Fibroblast of lung (primary cell): Measurements from ENCODE around the gene NINL. TPM values are rescaled to one million over a fixed set of nuclear protein-coding genes. Genes with fewer than 3 reads are reported as not detected.
"Not testable (repeated sequence)": the region's sequence is repeated elsewhere in the genome, so short reads cannot be mapped to it uniquely, and the experiment has no call there.

ENCODE experiments used
- DNase-seq, 2 donors: peaks; one replicate each; pipeline versions ENCODE4 v3.0.0 to v3.0.0-alpha.2; 2010; ENCODE audit warnings: low read depth in 2 of 2
- H2AFZ ChIP-seq: 2 replicates; pipeline ENCODE4 v1.5.1; 2012; ENCODE audit warnings: low read length, control low read depth, inconsistent platforms
- H3K27ac ChIP-seq: 2 replicates; pipeline ENCODE4 v1.5.1; 2011; ENCODE audit warnings: low read length, control low read depth; ENCODE audit not compliant: insufficient read depth
- H3K27me3 ChIP-seq: 2 replicates; pipeline ENCODE4 v1.5.1; 2011; ENCODE audit warnings: mild to moderate bottlenecking, low read length; ENCODE audit not compliant: control insufficient read depth, insufficient read depth
- H3K36me3 ChIP-seq: 2 replicates; pipeline ENCODE4 v1.5.1; 2011; ENCODE audit warnings: low read length; ENCODE audit not compliant: control insufficient read depth, insufficient read depth
- H3K4me1 ChIP-seq: 2 replicates; pipeline ENCODE4 v1.5.1; 2011; ENCODE audit warnings: low read length; ENCODE audit not compliant: control insufficient read depth, insufficient read depth; ENCODE audit errors: extremely low read depth
- H3K4me2 ChIP-seq: 2 replicates; pipeline ENCODE4 v1.5.1; 2011; ENCODE audit warnings: low read length, control low read depth; ENCODE audit not compliant: insufficient read depth; ENCODE audit errors: extremely low read depth
- H3K4me3 ChIP-seq, 4 experiments: fragments of 200-600 bp in 1 of 4; sonication (generic) in 1 of 4; replicated peaks in 1 of 4; 2 replicates each; pipeline ENCODE4 v1.5.1; 2011 to 2016; ENCODE audit warnings: low read length in 4 of 4, low read depth in 3 of 4, mild to moderate bottlenecking in 3 of 4, control low read depth in 2 of 4, inconsistent platforms in 1 of 4, mixed read lengths in 1 of 4; ENCODE audit not compliant: insufficient read depth in 1 of 4; ENCODE audit errors: control extremely low read depth in 1 of 4
- H3K79me2 ChIP-seq: 2 replicates; pipeline ENCODE4 v1.5.1; 2012; ENCODE audit warnings: mild to moderate bottlenecking, low read length, inconsistent platforms; ENCODE audit not compliant: control insufficient read depth, insufficient read depth
- H3K9ac ChIP-seq: 2 replicates; pipeline ENCODE4 v1.5.1; 2011; ENCODE audit warnings: mild to moderate bottlenecking, low read length, control low read depth; ENCODE audit not compliant: insufficient read depth
- H3K9me3 ChIP-seq: 2 replicates; pipeline ENCODE4 v1.5.1; 2012; ENCODE audit warnings: low read depth, low read length; ENCODE audit not compliant: control insufficient read depth, insufficient read depth
- H4K20me1 ChIP-seq: 2 replicates; pipeline ENCODE4 v1.5.1; 2011; ENCODE audit warnings: low read length; ENCODE audit not compliant: control insufficient read depth, insufficient read depth; ENCODE audit errors: extremely low read depth
- CTCF ChIP-seq, 2 donors: IDR thresholded peaks in 1 of 2; conservative IDR thresholded peaks in 1 of 2; 1 replicate in 1 of 2; 2 replicates in 1 of 2; pipeline ENCODE4 v1.5.1; 2011 to 2012; ENCODE audit warnings: low read length in 2 of 2, control low read depth in 1 of 2, inconsistent platforms in 1 of 2, low read depth in 1 of 2, mild to moderate bottlenecking in 1 of 2
- EZH2 ChIP-seq: IDR thresholded peaks from 2 replicates; pipeline ENCODE4 v1.5.1; 2012; ENCODE audit warnings: low read length, control low read depth, mild to moderate bottlenecking; ENCODE audit errors: missing control alignments
- polyA plus RNA-seq, 2 donors: library from polyadenylated mRNA; depleted of rRNA in 1 of 2; stranded (reverse) in 1 of 2; unstranded in 1 of 2; fragments of >200 nt; gene quantifications; 2 replicates each; pipeline ENCODE4 v1.2.1, GENCODE V29; 2011 to 2012; ENCODE audit warnings: missing spikeins in 1 of 2
- total RNA-seq: library from RNA; depleted of rRNA; stranded (reverse); fragments of >200 nt; gene quantifications from 2 replicates; pipeline ENCODE4 v1.2.1, GENCODE V29; 2014

The NINL gene
- total and polyA plus RNA-seq, 2 donors (not counting 1 experiment from before 2014, with no cell fraction given) = 4.4 to 16.3 TPM

- TF ChIP-seq EZH2 (no peak), CTCF (conservative IDR thresholded peaks at IDR 0.05 in 1 of 2, IDR thresholded peaks at IDR 0.05 in 1 of 2; ENCODE audit: low read depth in 1 of 2, low read length in 2 of 2) (no peak)
- no peak for DNase-seq
- Histone ChIP-seq H3K4me2 (no peak overlapping the region), H3K27me3 (no peaks in the 10 kb centered on the region), H3K9me3 (no peaks in the 10 kb centered on the region), H4K20me1 (no peaks in the 10 kb centered on the region), H3K4me1 (peaks cover under 1% of the 10 kb centered on the region), H3K36me3 (no peaks in the 10 kb centered on the region), H3K27ac (no peak overlapping the region), H2AFZ (no peak overlapping the region), H3K9ac (no peak overlapping the region), H3K4me3 (no peak overlapping the region), H3K79me2 (no peaks in the 10 kb centered on the region)
These were observed 2.2 kb upstream of the NINL start for GRCh38 chr20:25587536-25587935.

GRCh38 chr20:25586877-25587276, 1.5 kb upstream of the NINL start:
- no peaks in the 10 kb centered on the region for H3K27me3 ChIP-seq
- peak in 1 of 2 donors; percentile 11 for DNase-seq
- H3K9ac ChIP-seq = no peak overlapping the region
- H3K9me3 ChIP-seq = no peaks in the 10 kb centered on the region
- H3K27ac ChIP-seq = no peak overlapping the region
- no peaks in the 10 kb centered on the region for H4K20me1 ChIP-seq
- no peak overlapping the region for H2AFZ ChIP-seq
- no peak for TF ChIP-seq CTCF (conservative IDR thresholded peaks at IDR 0.05 in 1 of 2, IDR thresholded peaks at IDR 0.05 in 1 of 2; ENCODE audit: low read depth in 1 of 2, low read length in 2 of 2)
- TF ChIP-seq EZH2 = no peak
- no peaks in the 10 kb centered on the region for H3K79me2 ChIP-seq
- H3K4me2 ChIP-seq = no peak overlapping the region
- no peaks in the 10 kb centered on the region for H3K36me3 ChIP-seq
- H3K4me1 ChIP-seq = no peaks in the 10 kb centered on the region
- H3K4me3 ChIP-seq = no peak overlapping the region

- not testable (repeated sequence) for H3K27ac ChIP-seq, H4K20me1 ChIP-seq, DNase-seq, H3K27me3 ChIP-seq, H3K36me3 ChIP-seq, H3K79me2 ChIP-seq, H3K9ac ChIP-seq, H3K4me2 ChIP-seq, H2AFZ ChIP-seq, H3K9me3 ChIP-seq, H3K4me1 ChIP-seq, H3K4me3 ChIP-seq
These were observed 1.7 kb downstream of the NINL start for GRCh38 chr20:25583607-25584006.

GRCh38 chr20:25580711-25581110, 4.6 kb downstream of the NINL start:
- no peaks in the 10 kb centered on the region for H3K79me2 ChIP-seq
- H3K36me3 ChIP-seq = no peaks in the 10 kb centered on the region
- H3K27ac ChIP-seq = no peak overlapping the region
- H3K27me3 ChIP-seq = no peaks in the 10 kb centered on the region
- no peak overlapping the region for H3K4me3 ChIP-seq
- DNase-seq = peak in 1 of 2 donors; percentile 66
- no peak overlapping the region for H2AFZ ChIP-seq
- H3K4me1 ChIP-seq = peaks cover 3% of the 10 kb centered on the region
- H3K4me2 ChIP-seq = no peak overlapping the region
- H3K9me3 ChIP-seq = no peaks in the 10 kb centered on the region
- H4K20me1 ChIP-seq = no peaks in the 10 kb centered on the region
- H3K9ac ChIP-seq = no peak overlapping the region
- TF ChIP-seq CTCF (conservative IDR thresholded peaks at IDR 0.05 in 1 of 2, IDR thresholded peaks at IDR 0.05 in 1 of 2; ENCODE audit: low read depth in 1 of 2, low read length in 2 of 2) (no peak), EZH2 (no peak)
